ENCODE results near the gene ANTKMT. TPM values are rescaled to one million over a fixed set of nuclear protein-coding genes. Genes with fewer than 3 reads are reported as not detected.

The ANTKMT gene
- total RNA-seq, 1 donor from 2014 or later, result 27.5 TPM

DNA sequence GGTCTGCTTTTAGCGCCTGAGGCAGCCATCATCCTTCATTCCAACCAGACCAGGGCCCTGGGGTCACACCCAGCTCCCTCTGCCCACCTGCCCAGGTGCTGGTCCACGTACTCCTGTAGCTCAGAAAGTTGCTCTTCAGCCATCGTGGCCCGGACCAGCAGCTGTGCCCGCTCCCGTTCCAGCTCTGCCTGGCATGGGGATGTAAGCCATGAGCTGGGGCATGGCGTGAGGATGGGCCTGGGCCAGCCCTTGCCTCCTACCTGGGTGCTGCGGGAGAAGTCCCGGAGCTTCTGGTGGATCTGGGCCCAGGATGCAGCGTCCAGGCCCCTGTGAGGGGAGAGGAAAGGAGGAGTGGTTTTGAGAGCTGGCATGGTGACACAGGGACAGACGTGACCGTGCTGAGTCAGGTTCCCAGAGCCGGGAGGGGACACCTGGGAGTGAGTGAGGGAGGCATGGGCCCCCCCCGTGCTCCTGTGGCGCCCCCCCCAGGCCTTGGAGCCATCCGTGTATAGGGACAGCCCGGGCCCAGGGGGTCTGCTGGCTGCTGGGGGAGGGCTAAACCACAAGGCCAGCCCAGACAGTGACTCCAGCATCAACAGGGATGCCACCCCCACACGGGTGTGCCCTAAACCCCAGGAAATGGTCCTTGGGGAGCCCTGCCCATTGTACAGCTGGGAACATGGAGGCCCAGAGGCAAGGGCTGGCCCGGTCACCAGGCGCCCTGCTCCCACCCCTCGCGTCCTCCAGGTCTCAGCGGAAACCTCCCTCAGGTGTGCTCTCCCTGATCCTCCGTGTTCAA lies 2.1 kb downstream of the ANTKMT start:
- ATAC-seq (ENCODE audit: poor library complexity), result no peak
- DNase-seq, result no peak
- intact Hi-C loops (cut with DNase I), result no loop called here

DNA sequence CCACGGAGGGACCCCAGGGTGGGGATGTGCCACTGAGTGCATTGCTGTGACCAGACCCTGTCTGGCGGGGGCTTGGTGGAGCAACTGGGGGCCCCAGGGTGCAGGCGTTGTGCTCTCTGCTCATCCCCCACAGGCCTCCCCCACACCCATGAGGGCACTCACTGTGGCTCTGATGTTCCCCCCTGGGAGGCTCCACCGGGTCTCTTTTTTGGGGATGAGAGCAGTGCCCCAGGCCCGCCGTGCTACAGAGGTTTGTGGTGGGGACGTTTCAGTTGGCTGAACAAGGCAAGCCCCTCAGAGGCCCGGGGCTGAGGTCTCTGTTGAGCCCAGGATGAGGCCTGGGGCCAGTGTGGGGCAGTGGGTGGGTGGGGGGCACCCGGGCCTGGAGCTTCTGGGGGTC lies 2.7 kb downstream of the ANTKMT start:
- no peak for ATAC-seq (ENCODE audit: poor library complexity)
- DNase-seq, result no peak
- intact Hi-C loops (cut with DNase I), result no loop called here

DNA sequence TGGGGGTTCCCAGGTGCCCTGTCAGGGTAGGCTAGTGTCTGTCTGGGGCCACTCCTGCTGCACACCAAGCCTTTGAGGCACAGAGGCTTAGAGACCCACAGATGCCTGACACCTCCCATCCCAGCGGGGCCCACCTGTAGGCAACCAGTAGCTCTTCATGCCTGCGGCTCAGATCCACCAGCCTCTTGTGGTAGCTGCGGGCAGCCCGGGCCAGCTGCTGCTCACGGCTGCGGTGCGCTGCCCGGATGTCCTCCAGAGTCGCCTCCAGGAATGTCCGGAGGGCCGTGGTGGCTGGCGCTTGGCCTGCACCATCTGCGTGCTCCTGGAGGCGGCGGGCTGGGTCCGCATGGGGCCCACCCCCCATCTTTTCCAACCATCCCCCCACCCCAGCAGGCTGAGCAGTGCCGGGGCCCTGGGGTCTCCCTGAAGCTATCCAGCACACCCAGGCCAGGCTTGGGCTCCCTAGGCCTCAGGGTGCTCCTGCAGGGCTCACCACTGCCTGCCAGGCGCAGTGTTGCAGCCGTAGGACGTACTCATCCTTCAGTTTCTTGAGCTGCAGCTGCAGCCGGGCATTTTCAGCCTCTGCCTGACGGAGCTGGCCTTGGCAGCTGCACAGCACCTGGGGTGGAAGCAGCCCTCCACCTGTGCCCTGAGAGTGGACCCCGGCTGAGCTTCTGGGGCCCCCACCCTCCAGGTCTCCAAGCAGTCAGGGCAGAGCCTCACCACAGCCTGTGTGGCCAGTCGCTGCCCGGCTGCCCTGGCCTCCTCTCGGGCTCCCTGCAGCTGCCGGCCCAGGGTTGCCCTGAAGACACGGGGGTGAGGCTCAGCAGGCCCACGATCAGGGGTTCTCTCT lies 3.5 kb downstream of the ANTKMT start:
- no peak for DNase-seq
- no peak for ATAC-seq (ENCODE audit: poor library complexity)
- intact Hi-C loops (cut with DNase I), result no loop called here

DNA sequence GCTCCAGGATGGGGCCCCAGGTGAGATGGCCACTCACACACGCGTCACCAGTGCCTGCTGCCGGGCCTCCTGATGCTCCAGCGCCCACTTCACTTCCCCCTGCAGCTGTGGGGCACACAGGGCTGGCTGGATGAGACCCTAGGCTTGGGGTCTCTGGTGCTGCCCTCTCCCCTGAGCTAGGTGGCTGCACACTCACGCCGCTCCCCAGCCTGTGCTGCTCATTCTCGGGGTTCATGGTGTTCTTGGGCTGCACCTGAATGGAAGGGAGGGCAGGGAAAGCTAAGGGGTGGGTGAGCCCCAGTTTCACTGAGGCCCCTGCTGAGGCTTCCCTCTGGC lies 4.1 kb downstream of the ANTKMT start:
- intact Hi-C loops (cut with DNase I), result no loop called here
- ATAC-seq (ENCODE audit: poor library complexity), result no peak
- no peak for DNase-seq

DNA sequence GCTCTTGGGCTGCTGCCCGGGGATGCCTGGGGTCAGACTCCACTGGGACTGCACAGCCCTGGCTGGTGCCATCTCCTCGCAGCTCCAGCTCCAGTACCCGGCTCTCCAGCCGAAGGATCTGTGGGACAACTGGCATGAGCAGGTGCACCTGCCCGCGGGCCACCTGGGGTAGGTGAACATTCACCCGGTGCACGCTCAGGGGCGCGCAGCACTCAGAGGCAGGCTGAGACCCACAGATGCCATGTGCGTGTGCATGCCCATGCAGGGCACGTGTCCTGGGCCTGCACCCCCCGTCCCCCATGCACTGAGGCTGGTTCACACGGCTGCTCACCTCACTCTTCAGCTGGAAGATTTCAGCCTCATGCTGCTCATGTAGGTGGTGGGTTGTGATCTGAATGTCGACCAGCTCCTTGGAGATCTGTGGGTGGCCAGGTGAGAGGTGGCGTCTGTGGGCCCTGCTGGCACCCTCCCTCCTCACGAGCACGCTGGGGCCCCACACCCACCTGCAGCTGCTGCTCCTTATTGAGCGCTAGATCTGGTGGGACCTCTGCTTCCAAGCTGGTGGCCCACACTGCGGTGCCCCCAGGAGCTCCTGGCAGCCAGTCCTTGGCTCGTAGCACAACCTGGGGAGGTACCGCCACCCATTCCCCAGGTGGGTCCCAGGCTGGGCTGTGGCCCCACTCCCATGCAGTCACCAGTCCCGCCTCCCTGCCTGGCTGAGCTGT lies 4.7 kb downstream of the ANTKMT start:
- ATAC-seq (ENCODE audit: poor library complexity) (no peak), DNase-seq (no peak)
- intact Hi-C loops (cut with DNase I), result no loop called here

DNA sequence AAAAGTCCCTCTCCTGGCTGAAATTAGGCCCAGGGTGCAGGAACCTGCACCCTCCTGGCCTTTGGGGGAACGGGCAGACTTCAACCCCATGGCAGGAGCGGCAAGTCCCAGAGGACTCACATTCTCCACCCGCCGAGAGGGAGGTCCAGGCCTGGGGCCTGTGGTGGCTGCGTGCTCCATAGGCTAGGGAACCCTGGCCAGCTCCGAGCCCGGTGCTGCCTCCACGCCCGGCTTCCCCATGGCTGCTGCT lies 5.2 kb downstream of the ANTKMT start:
- DNase-seq (no peak), ATAC-seq (ENCODE audit: poor library complexity) (no peak)
- intact Hi-C loops (cut with DNase I), result no loop called here

DNA sequence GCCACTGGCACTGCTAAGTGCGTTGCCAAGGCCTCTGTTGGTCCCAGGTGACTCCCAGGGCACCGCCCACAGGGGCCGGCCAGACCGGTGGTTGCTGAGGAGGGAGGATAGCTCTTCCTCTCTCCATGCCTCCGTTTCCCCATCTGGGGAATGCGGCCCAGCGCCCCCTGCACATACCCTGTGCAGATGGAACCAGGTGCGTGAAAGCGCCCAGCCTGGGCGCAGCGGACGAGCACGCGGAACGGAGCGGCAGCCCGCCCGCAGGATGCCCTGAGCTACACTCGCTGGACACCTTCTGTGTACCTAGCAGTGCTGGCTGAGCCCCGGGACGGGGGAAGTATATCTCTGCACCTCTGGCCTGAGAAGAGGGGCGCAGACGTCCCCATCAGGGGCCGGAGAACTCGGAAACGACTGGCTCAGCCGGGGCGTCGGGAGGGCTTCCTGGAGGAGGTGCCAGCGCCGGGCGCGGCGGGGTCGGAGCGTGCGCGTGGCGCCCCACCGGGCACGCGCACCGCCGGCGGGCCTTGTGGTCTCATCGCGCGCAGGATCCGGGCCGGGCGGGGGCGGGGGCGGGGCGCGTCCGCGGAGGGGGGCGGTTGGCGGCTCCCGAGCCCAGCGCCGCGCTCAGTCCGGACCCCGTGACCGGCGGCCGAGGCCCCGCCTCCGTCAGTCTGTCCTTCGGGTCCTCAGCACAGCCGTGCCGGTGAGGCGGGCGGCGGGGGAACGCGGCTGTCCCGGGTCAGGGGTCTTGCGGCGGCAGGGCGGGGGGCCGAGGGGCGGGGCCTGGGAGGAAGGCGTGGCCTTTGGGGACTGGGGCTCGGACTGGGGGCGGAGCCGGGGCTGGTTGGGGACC lies 5.7 kb downstream of the ANTKMT start, which contains the start of the genes CCDC78 and HAGHL:
TSS of gene CCDC78 (minus strand) at position 6 of the 853 bp plus-strand sequence. CDS start 76 bp downstream, outside the sequence.
TSS of gene HAGHL (plus strand) at position 669 of the 853 bp plus-strand sequence. CDS start 404 bp downstream, outside the sequence.
- ATAC-seq (ENCODE audit: poor library complexity) (peak; percentile 50), DNase-seq (peak; percentile 79)
- intact Hi-C loops (cut with DNase I), result no loop called here

DNA sequence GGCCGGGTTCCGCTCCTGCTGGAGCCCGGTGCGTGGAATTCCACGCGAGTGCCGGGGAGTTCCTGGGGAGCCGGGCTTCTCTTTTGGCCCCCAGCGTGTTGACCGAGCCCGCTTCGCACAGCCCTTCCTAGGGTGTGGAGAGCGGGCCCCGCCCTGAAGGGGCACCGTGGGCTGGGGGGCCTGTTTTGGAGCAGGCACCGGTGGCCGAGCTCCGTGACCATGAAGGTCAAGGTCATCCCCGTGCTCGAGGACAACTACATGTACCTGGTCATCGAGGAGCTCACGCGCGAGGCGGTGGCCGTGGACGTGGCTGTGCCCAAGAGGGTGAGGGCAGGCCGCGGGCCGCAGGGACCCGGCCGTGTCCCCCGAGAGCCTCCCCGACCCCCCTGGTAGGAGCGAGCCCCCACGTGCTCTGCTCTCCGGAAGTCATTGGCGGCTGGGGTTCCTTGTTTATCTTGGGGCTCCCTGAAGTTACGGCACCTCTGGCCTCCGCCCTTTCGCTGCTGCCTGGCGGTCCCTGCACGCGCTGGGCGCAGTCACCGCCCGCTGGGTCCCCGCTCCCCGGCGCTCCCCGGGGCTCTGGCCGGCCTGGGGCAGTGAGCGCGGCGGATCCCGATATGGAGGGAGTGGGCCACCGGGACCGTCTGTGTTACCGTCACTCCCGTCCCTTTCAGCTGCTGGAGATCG lies 6.5 kb downstream of the ANTKMT start:
- intact Hi-C loops (cut with DNase I), result no loop called here
- ATAC-seq (ENCODE audit: poor library complexity), result peak; percentile 5
- no peak for DNase-seq

DNA sequence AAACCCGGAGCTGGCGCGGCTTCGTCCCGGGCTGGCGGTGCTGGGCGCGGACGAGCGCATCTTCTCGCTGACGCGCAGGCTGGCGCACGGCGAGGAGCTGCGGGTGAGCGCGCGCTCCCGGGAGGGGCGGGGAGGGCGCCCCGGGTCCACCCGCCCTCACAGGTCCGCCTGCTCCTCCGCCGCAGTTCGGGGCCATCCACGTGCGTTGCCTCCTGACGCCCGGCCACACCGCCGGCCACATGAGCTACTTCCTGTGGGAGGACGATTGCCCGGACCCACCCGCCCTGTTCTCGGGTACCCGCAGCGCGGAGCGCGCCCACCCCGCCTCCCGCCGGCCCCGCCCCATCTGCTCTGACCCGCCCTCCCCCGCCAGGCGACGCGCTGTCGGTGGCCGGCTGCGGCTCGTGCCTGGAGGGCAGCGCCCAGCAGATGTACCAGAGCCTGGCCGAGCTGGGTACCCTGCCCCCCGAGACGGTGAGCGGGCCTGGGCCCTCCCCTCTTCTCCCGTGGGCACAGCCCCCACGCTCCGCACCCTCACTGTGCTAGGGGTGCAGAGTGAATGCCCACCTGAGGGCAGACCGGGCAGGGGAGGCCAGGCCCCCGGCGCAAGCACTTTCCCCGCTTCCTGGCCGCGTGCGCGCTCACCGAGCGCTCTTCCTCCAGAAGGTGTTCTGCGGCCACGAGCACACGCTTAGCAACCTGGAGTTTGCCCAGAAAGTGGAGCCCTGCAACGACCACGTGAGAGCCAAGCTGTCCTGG lies 7.4 kb downstream of the ANTKMT start:
- DNase-seq (peak; percentile 78), ATAC-seq (ENCODE audit: poor library complexity) (peak; percentile 41)
- intact Hi-C loops (cut with DNase I), result no loop called here

DNA sequence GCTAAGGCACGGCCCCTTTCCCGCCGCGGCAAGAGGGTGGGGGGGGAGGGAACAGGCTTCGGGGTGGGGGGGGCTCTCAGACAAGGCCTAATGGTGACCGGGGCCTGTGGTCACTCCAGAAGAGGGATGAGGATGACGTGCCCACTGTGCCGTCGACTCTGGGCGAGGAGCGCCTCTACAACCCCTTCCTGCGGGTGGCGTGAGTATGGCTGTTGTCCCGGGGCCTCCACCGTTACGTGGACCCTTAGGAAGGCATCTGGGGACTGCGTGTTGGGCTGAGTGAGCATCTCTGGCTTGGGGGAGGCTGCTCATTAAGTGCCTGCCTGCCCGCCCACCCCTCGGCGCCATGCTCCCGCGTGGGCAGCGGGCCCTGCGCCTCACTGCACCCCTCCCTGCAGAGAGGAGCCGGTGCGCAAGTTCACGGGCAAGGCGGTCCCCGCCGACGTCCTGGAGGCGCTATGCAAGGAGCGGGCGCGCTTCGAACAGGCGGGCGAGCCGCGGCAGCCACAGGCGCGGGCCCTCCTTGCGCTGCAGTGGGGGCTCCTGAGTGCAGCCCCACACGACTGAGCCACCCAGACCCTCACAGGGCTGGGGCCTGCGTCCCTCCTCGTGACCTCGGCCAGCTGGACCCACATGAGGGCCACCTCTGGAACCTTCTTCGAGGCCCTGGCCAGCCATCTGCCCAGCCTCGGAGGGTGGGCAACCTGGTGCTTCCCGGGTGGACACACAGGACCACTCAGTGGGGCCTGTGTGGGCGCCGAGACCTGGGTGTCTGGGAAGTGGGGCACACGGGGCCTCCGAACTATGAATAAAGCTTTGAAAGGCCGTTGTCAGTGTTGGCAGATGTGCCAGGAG lies 8.2 kb downstream of the ANTKMT start:
- ATAC-seq (ENCODE audit: poor library complexity) (no peak), DNase-seq (no peak)
- intact Hi-C loops (cut with DNase I), result no loop called here

DNA sequence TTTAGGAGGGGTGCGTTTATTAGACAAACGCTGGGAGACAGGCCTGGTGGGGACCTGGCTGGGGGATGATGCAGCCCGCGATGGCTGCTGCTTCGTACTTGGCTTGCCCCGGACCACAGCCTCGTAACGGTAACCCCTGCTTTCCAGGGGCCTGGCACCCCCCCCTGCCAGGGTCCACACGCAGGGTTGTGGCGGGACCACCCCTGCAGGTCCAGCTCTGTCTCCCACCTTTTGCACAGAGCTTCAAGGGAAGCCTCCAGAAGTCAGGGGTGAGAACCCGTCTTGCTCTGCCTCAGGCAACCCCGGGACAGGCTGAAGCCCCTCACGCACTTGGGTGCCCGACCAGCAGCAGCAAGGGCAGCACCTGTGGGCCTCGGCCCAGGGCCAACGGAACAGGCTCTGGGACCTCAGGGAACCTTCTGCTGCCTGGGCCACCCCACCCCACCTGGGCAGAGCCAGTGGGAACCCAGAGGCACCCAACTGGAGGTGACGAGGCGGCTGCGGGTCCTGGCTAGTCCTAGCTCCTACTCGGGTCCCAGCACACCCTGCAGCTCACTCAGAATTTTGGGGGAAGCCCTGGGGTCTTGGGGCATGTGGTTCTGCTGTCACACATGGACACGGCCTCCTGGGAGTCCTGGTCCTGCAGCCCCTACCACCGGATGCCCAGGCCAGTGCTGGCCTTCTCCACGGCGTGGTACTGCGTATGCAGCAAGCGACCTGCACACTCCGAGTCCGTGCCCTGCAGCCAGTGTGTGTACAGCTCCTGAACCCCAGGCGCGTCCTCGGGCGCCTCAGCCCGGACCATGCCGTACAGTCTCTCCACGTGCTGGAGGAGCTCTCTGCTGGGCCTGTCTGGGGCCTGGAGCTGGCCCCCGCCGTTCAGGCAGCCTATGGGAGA lies 9.1 kb downstream of the ANTKMT start:
- ATAC-seq (ENCODE audit: poor library complexity) (no peak), DNase-seq (no peak)

DNA sequence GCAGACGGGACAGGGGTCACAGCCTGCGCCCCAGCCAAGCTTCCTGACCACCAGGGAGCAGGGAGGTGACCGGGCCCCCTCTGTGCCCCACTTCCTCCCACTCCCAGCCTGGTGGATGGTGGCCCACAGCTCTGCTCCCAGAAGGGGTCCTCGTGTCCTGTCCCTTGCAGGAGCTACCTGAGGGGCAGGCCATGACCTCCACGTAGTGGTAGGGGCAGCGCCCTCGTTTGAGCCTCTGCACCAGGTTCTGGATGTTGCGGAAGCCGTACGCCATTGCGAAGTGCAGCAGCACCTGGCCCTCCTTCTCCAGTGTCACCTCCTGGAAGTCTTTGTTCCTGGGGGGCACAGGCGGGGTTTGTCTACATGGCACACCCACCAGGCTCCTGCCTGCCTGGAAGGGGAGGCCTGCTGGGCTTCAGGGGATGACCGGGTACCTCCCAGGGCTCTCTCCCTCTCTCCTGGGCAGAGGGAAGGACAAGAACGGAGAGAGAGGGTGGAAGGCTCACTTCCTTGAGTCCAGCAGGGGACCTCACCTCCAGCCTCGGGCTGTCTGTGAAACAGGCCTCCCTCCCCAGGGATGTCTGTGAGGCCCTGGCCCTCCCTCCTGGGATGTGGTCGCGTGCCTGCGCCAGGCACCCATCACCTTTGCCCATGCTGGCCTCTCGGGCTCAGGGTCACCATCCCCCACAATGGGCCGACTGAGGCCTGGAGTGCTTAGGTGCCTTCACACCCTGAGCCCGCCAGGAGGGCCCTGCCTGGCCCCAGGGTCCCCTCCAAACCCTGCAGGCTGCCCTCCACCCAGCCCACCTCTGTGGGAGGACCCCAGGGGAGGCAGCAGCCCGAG lies 9.9 kb downstream of the ANTKMT start:
- ATAC-seq (ENCODE audit: poor library complexity), result no peak
- no peak for DNase-seq
- intact Hi-C loops (cut with DNase I), result no loop called here

More for the DNA sequence above, 9.1 kb downstream of the ANTKMT start:
- intact Hi-C loops (cut with DNase I), result no loop called here

DNA sequence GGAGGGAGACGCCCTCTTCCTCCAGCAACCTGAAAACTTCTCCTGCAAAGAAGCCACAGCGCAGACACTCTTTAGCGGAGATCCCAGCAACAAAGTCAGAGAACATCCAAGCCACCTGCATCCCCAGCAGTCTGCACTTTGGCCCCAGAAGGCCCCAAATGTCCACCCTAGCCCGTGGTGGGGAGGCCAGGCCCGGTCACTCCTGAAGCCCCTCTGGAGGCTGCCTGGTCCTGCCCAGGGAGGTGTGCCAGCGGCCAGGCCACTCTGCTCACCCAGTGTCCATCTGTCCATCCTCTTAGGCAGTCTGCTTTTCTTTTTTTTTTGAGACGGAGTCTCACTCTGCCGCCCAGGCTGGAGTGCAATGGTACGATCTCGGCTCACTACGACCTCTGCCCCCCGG lies 11.4 kb downstream of the ANTKMT start:
- intact Hi-C loops (cut with DNase I), result no loop called here
- no peak for DNase-seq
- no peak for ATAC-seq (ENCODE audit: poor library complexity)

DNA sequence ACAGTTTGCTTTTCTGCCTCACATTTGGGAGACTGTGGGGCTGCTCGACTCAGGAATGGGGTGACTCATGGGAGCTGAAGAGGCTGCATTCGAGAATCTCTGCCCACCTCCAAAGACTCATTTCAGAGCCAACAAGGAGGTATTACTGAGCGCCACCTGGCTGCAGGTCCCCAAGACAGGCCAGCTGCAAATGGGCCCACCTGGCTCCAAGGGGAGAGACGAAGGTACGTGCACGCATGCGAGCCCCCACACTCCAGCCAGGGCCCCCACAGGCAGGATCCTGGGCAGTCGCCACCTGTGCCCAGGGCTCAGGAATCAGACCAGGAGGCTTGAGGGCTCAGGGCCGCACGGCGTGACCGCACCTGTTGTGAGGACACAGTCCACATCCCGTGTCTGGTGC lies 12.0 kb downstream of the ANTKMT start:
- no peak for DNase-seq
- intact Hi-C loops (cut with DNase I), result no loop called here
- no peak for ATAC-seq (ENCODE audit: poor library complexity)
